ENCODE data around the gene TMEM272.

DNA sequence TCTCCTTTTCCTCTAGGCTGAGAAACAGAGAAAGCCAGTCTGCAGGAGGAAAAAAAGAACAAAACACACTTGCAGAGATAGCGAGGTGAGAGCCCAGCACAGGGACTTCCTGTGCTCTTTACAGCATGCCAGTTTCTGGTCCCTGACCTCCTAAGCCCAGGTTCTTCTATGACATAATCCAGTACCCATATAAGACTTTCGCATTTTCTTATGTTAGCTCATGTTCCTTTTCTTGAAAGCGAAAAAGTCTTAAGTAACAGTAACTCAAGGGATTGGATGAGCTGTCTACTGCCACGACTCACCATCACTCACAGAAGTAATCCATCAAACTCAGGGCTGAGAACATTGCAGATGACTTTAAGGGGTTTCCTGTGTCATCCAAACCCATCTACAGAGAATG is 34.2 kb upstream of the TMEM272 start:
- TF ChIP-seq, protein P1, sequence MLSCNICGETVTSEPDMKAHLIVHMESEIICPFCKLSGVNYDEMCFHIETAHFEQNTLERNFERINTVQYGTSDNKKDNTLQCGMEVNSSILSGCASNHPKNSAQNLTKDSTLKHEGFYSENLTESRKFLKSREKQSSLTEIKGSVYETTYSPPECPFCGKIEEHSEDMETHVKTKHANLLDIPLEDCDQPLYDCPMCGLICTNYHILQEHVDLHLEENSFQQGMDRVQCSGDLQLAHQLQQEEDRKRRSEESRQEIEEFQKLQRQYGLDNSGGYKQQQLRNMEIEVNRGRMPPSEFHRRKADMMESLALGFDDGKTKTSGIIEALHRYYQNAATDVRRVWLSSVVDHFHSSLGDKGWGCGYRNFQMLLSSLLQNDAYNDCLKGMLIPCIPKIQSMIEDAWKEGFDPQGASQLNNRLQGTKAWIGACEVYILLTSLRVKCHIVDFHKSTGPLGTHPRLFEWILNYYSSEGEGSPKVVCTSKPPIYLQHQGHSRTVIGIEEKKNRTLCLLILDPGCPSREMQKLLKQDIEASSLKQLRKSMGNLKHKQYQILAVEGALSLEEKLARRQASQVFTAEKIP (CRISPR knock-in tag; IDR thresholded peaks at IDR 0.05; ENCODE audit: borderline replicate concordance) = no peak
- no peak for TF ChIP-seq TAF1 (CRISPR knock-in tag; IDR thresholded peaks at IDR 0.05)
- TF ChIP-seq, protein P2, sequence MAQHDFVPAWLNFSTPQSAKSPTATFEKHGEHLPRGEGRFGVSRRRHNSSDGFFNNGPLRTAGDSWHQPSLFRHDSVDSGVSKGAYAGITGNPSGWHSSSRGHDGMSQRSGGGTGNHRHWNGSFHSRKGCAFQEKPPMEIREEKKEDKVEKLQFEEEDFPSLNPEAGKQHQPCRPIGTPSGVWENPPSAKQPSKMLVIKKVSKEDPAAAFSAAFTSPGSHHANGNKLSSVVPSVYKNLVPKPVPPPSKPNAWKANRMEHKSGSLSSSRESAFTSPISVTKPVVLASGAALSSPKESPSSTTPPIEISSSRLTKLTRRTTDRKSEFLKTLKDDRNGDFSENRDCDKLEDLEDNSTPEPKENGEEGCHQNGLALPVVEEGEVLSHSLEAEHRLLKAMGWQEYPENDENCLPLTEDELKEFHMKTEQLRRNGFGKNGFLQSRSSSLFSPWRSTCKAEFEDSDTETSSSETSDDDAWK (CRISPR knock-in tag; IDR thresholded peaks at IDR 0.05) = no peak
- TF ChIP-seq SP1 (IDR thresholded peaks at IDR 0.05) = no peak
- no peak for TF ChIP-seq SP1 (CRISPR knock-in tag; IDR thresholded peaks at IDR 0.05)
- TF ChIP-seq, protein P3, sequence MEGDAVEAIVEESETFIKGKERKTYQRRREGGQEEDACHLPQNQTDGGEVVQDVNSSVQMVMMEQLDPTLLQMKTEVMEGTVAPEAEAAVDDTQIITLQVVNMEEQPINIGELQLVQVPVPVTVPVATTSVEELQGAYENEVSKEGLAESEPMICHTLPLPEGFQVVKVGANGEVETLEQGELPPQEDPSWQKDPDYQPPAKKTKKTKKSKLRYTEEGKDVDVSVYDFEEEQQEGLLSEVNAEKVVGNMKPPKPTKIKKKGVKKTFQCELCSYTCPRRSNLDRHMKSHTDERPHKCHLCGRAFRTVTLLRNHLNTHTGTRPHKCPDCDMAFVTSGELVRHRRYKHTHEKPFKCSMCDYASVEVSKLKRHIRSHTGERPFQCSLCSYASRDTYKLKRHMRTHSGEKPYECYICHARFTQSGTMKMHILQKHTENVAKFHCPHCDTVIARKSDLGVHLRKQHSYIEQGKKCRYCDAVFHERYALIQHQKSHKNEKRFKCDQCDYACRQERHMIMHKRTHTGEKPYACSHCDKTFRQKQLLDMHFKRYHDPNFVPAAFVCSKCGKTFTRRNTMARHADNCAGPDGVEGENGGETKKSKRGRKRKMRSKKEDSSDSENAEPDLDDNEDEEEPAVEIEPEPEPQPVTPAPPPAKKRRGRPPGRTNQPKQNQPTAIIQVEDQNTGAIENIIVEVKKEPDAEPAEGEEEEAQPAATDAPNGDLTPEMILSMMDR (CRISPR knock-in tag; IDR thresholded peaks at IDR 0.05) = no peak
- no peak for TF ChIP-seq ASH2L (IDR thresholded peaks at IDR 0.05; ENCODE audit: insufficient read length, low read depth, low read length)
- no peak for TF ChIP-seq PAX8 (CRISPR knock-in tag; IDR thresholded peaks at IDR 0.05; ENCODE audit: borderline replicate concordance)
- no peak for TF ChIP-seq CHD4 (IDR thresholded peaks at IDR 0.05; ENCODE audit: borderline replicate concordance, low read length)
- no peak for TF ChIP-seq EHMT2 (IDR thresholded peaks at IDR 0.05; ENCODE audit: borderline replicate concordance, low read depth, low read length)
- TF ChIP-seq JUNB (CRISPR knock-in tag; IDR thresholded peaks at IDR 0.05; ENCODE audit: borderline replicate concordance) = no peak
- TF ChIP-seq HOXA7 (CRISPR knock-in tag; IDR thresholded peaks at IDR 0.05) = no peak

Measured in HepG2 (cell line).